SK-N-SH (cell line): ENCODE data around the gene BCR. TPM values are rescaled to one million over a fixed set of nuclear protein-coding genes. Genes with fewer than 3 reads are reported as not detected.

ENCODE experiments used
- CTCF ChIA-PET: fragments of 300-600, 350-600 bp; formaldehyde crosslinking; extraction: SDS; loops from one replicate; lab custom pipeline; 2021; lab: Yijun Ruan, JAX
- POLR2A ChIA-PET: fragments of 350-600 bp; sonication (Branson Sonifier 250); formaldehyde crosslinking; extraction: SDS; loops from one replicate; lab custom pipeline; 2020; ENCODE audit warnings: antibody characterized with exemption, inconsistent platforms; lab: Yijun Ruan, JAX
- DNase-seq: peaks from one replicate; pipeline ENCODE4 v3.0.0; 2012
- H2AFZ ChIP-seq: fragments of 200-600 bp; sonication (generic); 2 replicates; pipeline ENCODE4 v1.8.1; 2016; ENCODE audit warnings: antibody characterized with exemption, mild to moderate bottlenecking, low read depth
- H3F3A ChIP-seq: fragments of 200-600 bp; sonication (generic); replicated peaks from 2 replicates; pipeline ENCODE3; 2016; ENCODE audit warnings: antibody characterized with exemption, mild to moderate bottlenecking; ENCODE audit not compliant: insufficient read depth
- H3K27ac ChIP-seq, 2 experiments: fragments of 200-500 bp in 1 of 2; fragments of 200-600 bp in 1 of 2; sonication (Bioruptor generic) in 1 of 2; sonication (generic), shearing (Covaris generic) in 1 of 2; 2 replicates each; pipeline versions ENCODE4 v1.5.1 to v1.6.1; 2014 to 2016; ENCODE audit warnings: low read depth in 2 of 2, inconsistent platforms in 1 of 2, low read length in 1 of 2, mild to moderate bottlenecking in 1 of 2, mixed read lengths in 1 of 2
- H3K27me3 ChIP-seq: fragments of 200-600 bp; sonication (generic), shearing (Covaris generic); 2 replicates; pipeline ENCODE4 v1.6.1; 2016; ENCODE audit warnings: mixed run types; ENCODE audit not compliant: insufficient read depth
- H3K36me3 ChIP-seq, 2 experiments: fragments of 200-500 bp in 1 of 2; fragments of 200-600 bp in 1 of 2; sonication (Bioruptor generic) in 1 of 2; sonication (generic) in 1 of 2; replicated peaks in 1 of 2; 2 replicates each; pipeline versions ENCODE3 to v1.5.1; 2014 to 2016; ENCODE audit warnings: low read length in 1 of 2, mild to moderate bottlenecking in 1 of 2; ENCODE audit not compliant: insufficient read depth in 2 of 2, control insufficient read depth in 1 of 2
- H3K4me1 ChIP-seq, 2 experiments: fragments of 200-500 bp in 1 of 2; fragments of 200-600 bp in 1 of 2; sonication (Bioruptor generic) in 1 of 2; sonication (generic), shearing (Covaris generic) in 1 of 2; 2 replicates each; pipeline versions ENCODE4 v1.5.1 to v1.6.1; 2014 to 2016; ENCODE audit warnings: low read depth in 1 of 2, low read length in 1 of 2, mixed run types in 1 of 2; ENCODE audit not compliant: insufficient read depth in 2 of 2, control insufficient read depth in 1 of 2
- H3K4me2 ChIP-seq: fragments of 200-600 bp; sonication (generic), shearing (Covaris generic); 2 replicates; pipeline ENCODE4 v1.6.1; 2017; ENCODE audit warnings: mixed run types
- H3K4me3 ChIP-seq, 2 experiments: fragments of 200-500 bp in 1 of 2; fragments of 200-600 bp in 1 of 2; sonication (Bioruptor generic) in 1 of 2; sonication (generic), shearing (Covaris generic) in 1 of 2; 2 replicates each; pipeline versions ENCODE4 v1.5.1 to v1.8.1; 2014 to 2016; ENCODE audit warnings: low read depth in 2 of 2, inconsistent platforms in 1 of 2, low read length in 1 of 2, mild to moderate bottlenecking in 1 of 2, mixed read lengths in 1 of 2, moderate library complexity in 1 of 2
- H3K79me2 ChIP-seq: fragments of 200-600 bp; sonication (generic); 2 replicates; pipeline ENCODE4 v1.8.1; 2017; ENCODE audit warnings: mild to moderate bottlenecking; ENCODE audit not compliant: insufficient read depth
- H3K9ac ChIP-seq: fragments of 200-600 bp; sonication (generic); 2 replicates; pipeline ENCODE4 v1.6.1; 2017; ENCODE audit warnings: mixed run types
- H3K9me2 ChIP-seq: fragments of 200-600 bp; sonication (generic); 2 replicates; pipeline ENCODE4 v1.6.1; 2017; ENCODE audit warnings: mixed run types
- H3K9me3 ChIP-seq: fragments of 200-600 bp; sonication (generic); 2 replicates; pipeline ENCODE4 v1.6.1; 2017; ENCODE audit warnings: mixed run types, mild to moderate bottlenecking, moderate library complexity
- H4K20me1 ChIP-seq: fragments of 200-600 bp; sonication (generic); 2 replicates; pipeline ENCODE4 v1.6.1; 2017; ENCODE audit warnings: mild to moderate bottlenecking, mixed run types; ENCODE audit not compliant: insufficient read depth
- CHD2 ChIP-seq: fragments of 150-350 bp; IDR thresholded peaks from 2 replicates; pipeline ENCODE4 v1.6.1; 2018; ENCODE audit warnings: low read length; ENCODE audit not compliant: partially characterized antibody
- CTCF ChIP-seq: fragments of 200-600 bp; sonication (generic); IDR thresholded peaks from 2 replicates; pipeline ENCODE4 v1.6.1; 2017; ENCODE audit warnings: antibody characterized with exemption, mild to moderate bottlenecking, moderate library complexity
- ELF1 ChIP-seq: IDR thresholded peaks from 2 replicates; pipeline ENCODE4 v1.4.0; 2012
- EP300 ChIP-seq, 2 experiments: IDR thresholded peaks; 2 replicates each; pipeline versions ENCODE4 v1.4.0 to v1.6.1; 2012; ENCODE audit warnings: borderline replicate concordance in 1 of 2, low read depth in 1 of 2, low read length in 1 of 2
- FOSL2 ChIP-seq: IDR thresholded peaks from 2 replicates; pipeline ENCODE4 v1.4.0; 2012; ENCODE audit warnings: low read depth, mild to moderate bottlenecking, moderate library complexity, borderline replicate concordance
- FOXM1 ChIP-seq: IDR thresholded peaks from 2 replicates; pipeline ENCODE4 v1.4.0; 2012; ENCODE audit warnings: low read depth, mild to moderate bottlenecking
- GATA2 ChIP-seq: sonication (generic); formaldehyde crosslinking; IDR thresholded peaks from 2 replicates; pipeline ENCODE4 v1.5.0; 2020; ENCODE audit warnings: mild to moderate bottlenecking, missing genetic modification reagents
- JUND ChIP-seq: IDR thresholded peaks from 2 replicates; pipeline ENCODE4 v1.4.0; 2012
- MAX ChIP-seq: IDR thresholded peaks from 2 replicates; pipeline ENCODE4 v1.4.0; 2012; ENCODE audit warnings: low read depth
- MXI1 ChIP-seq: IDR thresholded peaks from 2 replicates; pipeline ENCODE4 v1.6.1; 2012; ENCODE audit warnings: mild to moderate bottlenecking, low read depth, low read length, improper control_type of control experiment
- NFIC ChIP-seq: IDR thresholded peaks from 2 replicates; pipeline ENCODE4 v1.4.0; 2012; ENCODE audit warnings: borderline replicate concordance
- NRF1 ChIP-seq: IDR thresholded peaks from 2 replicates; pipeline ENCODE4 v1.6.1; 2012; ENCODE audit warnings: low read depth, mild to moderate bottlenecking, low read length
- PBX3 ChIP-seq: IDR thresholded peaks from 2 replicates; pipeline ENCODE4; 2012
- POLR2AphosphoS5 ChIP-seq: IDR thresholded peaks from 2 replicates; pipeline ENCODE4 v1.6.1; 2012; ENCODE audit warnings: low read depth, low read length
- RAD21 ChIP-seq: IDR thresholded peaks from 2 replicates; pipeline ENCODE4 v1.6.1; 2012; ENCODE audit warnings: mild to moderate bottlenecking, low read length
- RCOR1 ChIP-seq: fragments of 150-350 bp; IDR thresholded peaks from 2 replicates; pipeline ENCODE4 v1.6.1; 2017; ENCODE audit warnings: antibody characterized with exemption, low read length
- RFX5 ChIP-seq: IDR thresholded peaks from 2 replicates; pipeline ENCODE4 v1.6.1; 2012; ENCODE audit warnings: mild to moderate bottlenecking, improper control_type of control experiment, low read length
- RXRA ChIP-seq: IDR thresholded peaks from 2 replicates; pipeline ENCODE4 v1.4.0; 2012; ENCODE audit warnings: low read depth, mild to moderate bottlenecking, borderline replicate concordance
- SMC3 ChIP-seq: IDR thresholded peaks from 2 replicates; pipeline ENCODE4 v1.6.1; 2012; ENCODE audit warnings: low read depth, low read length, improper control_type of control experiment
- TCF12 ChIP-seq: IDR thresholded peaks from 2 replicates; pipeline ENCODE4 v1.4.0; 2012
- TEAD4 ChIP-seq: IDR thresholded peaks from 2 replicates; pipeline ENCODE4 v1.4.0; 2012; ENCODE audit warnings: mild to moderate bottlenecking, borderline replicate concordance; ENCODE audit not compliant: insufficient read depth
- USF1 ChIP-seq: IDR thresholded peaks from 2 replicates; pipeline ENCODE4 v1.4.0; 2012; ENCODE audit warnings: low read depth, borderline replicate concordance
- USF2 ChIP-seq: fragments of 150-350 bp; IDR thresholded peaks from 2 replicates; pipeline ENCODE4 v1.6.1; 2017; ENCODE audit warnings: antibody characterized with exemption, low read length, low read depth, borderline replicate concordance
- ZBTB33 ChIP-seq: IDR thresholded peaks from 2 replicates; pipeline ENCODE4 v1.4.0; 2012; ENCODE audit warnings: low read depth, borderline replicate concordance
- WGBS: methylation state at CpG from one replicate; pipeline ENCODE4 v1.1.6; 2017; ENCODE audit warnings: low lambda C conversion rate; 5-methylcytosine and 5-hydroxymethylcytosine counted together
- polyA plus RNA-seq, 3 experiments: library from polyadenylated mRNA; depleted of rRNA; stranded (reverse); fragments of >200 nt; gene quantifications; 2 replicates each; pipeline ENCODE4 v1.2.3, GENCODE V29; 2012

BCR gene
- polyA plus RNA-seq, 1 of the 3 experiments (the other 2 are of a cell fraction) = 50.9 TPM

GRCh38 chr22:23281053-23281405, 100.7 kb downstream of the BCR start (continued):
- TF ChIP-seq CTCF (no peak), TEAD4 (no peak), RCOR1 (no peak), NFIC (no peak), MAX (no peak)

- WGBS = 45% methylated on average over 7 of the region's 21 CpGs
- Histone ChIP-seq H3K9me2 (no peaks in the 10 kb centered on the region), H3F3A (peaks cover 5% of the 10 kb centered on the region), H3K27me3 (no peaks in the 10 kb centered on the region), H4K20me1 (0 out of 2 replicates have a peak, but pooled peaks cover 3% of the 10 kb centered on the region), H3K4me1 (peaks cover 6 to 14% of the 10 kb centered on the region in 2 experiments; a peak in 3 of 4 replicates), H3K36me3 (peaks cover 3 to 37% of the 10 kb centered on the region in 2 experiments), H3K27ac (peak overlapping the region; percentile 43 to 59; a peak in 3 of 4 replicates), H2AFZ (no peak overlapping the region), H3K4me3 (peak overlapping the region in 1 of 2 experiments; percentile 47; a peak in 1 of 4 replicates), H3K79me2 (no peaks in the 10 kb centered on the region), H3K9me3 (no peaks in the 10 kb centered on the region), H3K4me2 (peak overlapping the region; percentile 74), H3K9ac (no peak overlapping the region)
- ChIA-PET CTCF (interaction anchor here (0.5 to 25.8 kb wide), 53 partner anchors 10 to 323 kb away, joined by 3 to 587 read pairs (median 6); partner anchors contain the start of genes BCR and RAB36), POLR2A (interaction anchor here (0.9 to 1.0 kb wide), 4 partner anchors 98 to 103 kb away, joined by 3 to 5 read pairs (median 4); partner anchors contain the start of gene BCR)
- DNase-seq = peak; percentile 93
- TF ChIP-seq USF1 = no peak
- TF ChIP-seq USF2 = no peak
- TF ChIP-seq RXRA = no peak
- no peak for TF ChIP-seq FOSL2
- TF ChIP-seq RFX5 = no peak
- no peak for TF ChIP-seq TCF12
- peak; percentile 47; the same call in 1 of the 2 replicates for TF ChIP-seq MXI1
- no peak for TF ChIP-seq POLR2AphosphoS5
- TF ChIP-seq ELF1 = no peak
- TF ChIP-seq RAD21 = peak; percentile 99
- TF ChIP-seq GATA2 (CRISPR knock-in tag) = no peak
- peak; percentile 24; the same call in 1 of the 2 replicates for TF ChIP-seq NRF1
- TF ChIP-seq MAX = no peak
- no peak for TF ChIP-seq TEAD4
- peak; percentile 98 for TF ChIP-seq SMC3
- no peak for TF ChIP-seq EP300 (IDR thresholded peaks at IDR 0.05; ENCODE audit: borderline replicate concordance in 1 of 2, low read depth in 1 of 2, low read length in 1 of 2)
- peak; percentile 41 for TF ChIP-seq CHD2
- TF ChIP-seq FOXM1 = no peak
- TF ChIP-seq ZBTB33 = no peak
- no peak for TF ChIP-seq JUND
- TF ChIP-seq PBX3 = no peak
Measured at GRCh38 chr22:23281406-23282088, 101.2 kb downstream of the BCR start.
